H1 (cell line): ENCODE data around the gene GMEB2. TPM values are rescaled to one million over a fixed set of nuclear protein-coding genes. Genes with fewer than 3 reads are reported as not detected.
A peak's percentile ranks its signal among the peaks of the same experiment; 100 is the strongest.

Experiments
- CTCF ChIA-PET: fragments of 300-600 bp; sonication (Branson Sonifier 250); formaldehyde crosslinking; loops from one replicate; lab custom pipeline; 2021; ENCODE audit not compliant: partially characterized antibody; lab: Charles Lee
- POLR2A ChIA-PET: fragments of 300-600 bp; sonication (Branson Sonifier 250); formaldehyde crosslinking; loops from one replicate; lab custom pipeline; 2021; ENCODE audit warnings: inconsistent platforms; ENCODE audit not compliant: partially characterized antibody; lab: Charles Lee
- DNase-seq, 2 experiments: peaks; one replicate each; pipeline versions ENCODE4 v3.0.0 to v3.0.0-alpha.2; 2010 to 2022; ENCODE audit warnings: low spot score in 2 of 2, low read depth in 1 of 2, mixed read lengths in 1 of 2
- FAIRE-seq: peaks from 2 replicates; lab custom pipeline; 2011; peaks lifted over from hg19 to GRCh38; lab: Jason Lieb, UNC
- H2AFZ ChIP-seq: 2 replicates; pipeline ENCODE4 v1.8.1; 2012; ENCODE audit warnings: low read length, inconsistent platforms
- H2AK5ac ChIP-seq: 2 replicates; pipeline ENCODE4 v1.6.1; 2013; ENCODE audit warnings: low read depth, low read length
- H2BK120ac ChIP-seq: replicated peaks from 2 replicates; pipeline ENCODE3; 2013; ENCODE audit warnings: low read depth, low read length, inconsistent platforms
- H2BK12ac ChIP-seq: 2 replicates; pipeline ENCODE4 v1.6.1; 2013; ENCODE audit warnings: low read depth, low read length
- H2BK15ac ChIP-seq: 2 replicates; pipeline ENCODE4 v1.6.1; 2013; ENCODE audit warnings: low read length
- H2BK20ac ChIP-seq: 2 replicates; pipeline ENCODE4 v1.6.1; 2013; ENCODE audit warnings: low read length
- H2BK5ac ChIP-seq: 2 replicates; pipeline ENCODE4 v1.6.1; 2013; ENCODE audit warnings: low read depth, low read length
- H3K14ac ChIP-seq: 2 replicates; pipeline ENCODE4 v1.6.1; 2013; ENCODE audit warnings: inconsistent platforms; ENCODE audit not compliant: insufficient read length
- H3K18ac ChIP-seq: 2 replicates; pipeline ENCODE4 v1.6.1; 2013; ENCODE audit warnings: low read length; ENCODE audit errors: extremely low read depth
- H3K23ac ChIP-seq: 2 replicates; pipeline ENCODE4 v1.6.1; 2013; ENCODE audit warnings: inconsistent platforms; ENCODE audit not compliant: insufficient read length
- H3K23me2 ChIP-seq: 2 replicates; pipeline ENCODE4 v1.6.1; 2013; ENCODE audit warnings: low read depth, low read length
- H3K27ac ChIP-seq: 2 replicates; pipeline ENCODE4 v1.6.1; 2011; ENCODE audit warnings: low read depth, low read length, inconsistent platforms
- H3K27me3 ChIP-seq, 4 experiments: replicated peaks in 1 of 4; 1 replicate in 1 of 4; 2 replicates in 3 of 4; pipeline versions ENCODE4 v1.6.1 to v1.8.1; 2011 to 2013; ENCODE audit warnings: low read length in 3 of 4, mild to moderate bottlenecking in 3 of 4, inconsistent platforms in 2 of 4, mixed read lengths in 2 of 4, moderate library complexity in 1 of 4; ENCODE audit not compliant: control insufficient read depth in 3 of 4, insufficient read depth in 3 of 4; ENCODE audit errors: extremely low read depth in 1 of 4
- H3K36me3 ChIP-seq, 4 experiments: 2 replicates each; pipeline versions ENCODE4 v1.6.1 to v1.8.1; 2011 to 2013; ENCODE audit warnings: mild to moderate bottlenecking in 4 of 4, low read length in 3 of 4, moderate library complexity in 2 of 4, control low read depth in 1 of 4, inconsistent platforms in 1 of 4; ENCODE audit not compliant: insufficient read depth in 4 of 4, control insufficient read depth in 2 of 4
- H3K4ac ChIP-seq: replicated peaks from 2 replicates; pipeline ENCODE3; 2013; ENCODE audit warnings: low read length, low read depth, mixed read lengths, inconsistent platforms; ENCODE audit not compliant: insufficient read length
- H3K4me1 ChIP-seq, 4 experiments: replicated peaks in 1 of 4; 1 replicate in 1 of 4; 2 replicates in 3 of 4; pipeline versions ENCODE4 v1.6.1 to v1.8.1; 2011 to 2013; ENCODE audit warnings: low read length in 3 of 4, inconsistent platforms in 2 of 4, mixed read lengths in 1 of 4; ENCODE audit not compliant: insufficient read depth in 4 of 4, control insufficient read depth in 3 of 4
- H3K4me2 ChIP-seq, 2 experiments: 2 replicates each; pipeline versions ENCODE4 v1.6.1 to v1.8.1; 2011 to 2013; ENCODE audit warnings: low read depth in 2 of 2, low read length in 2 of 2, control low read depth in 1 of 2, inconsistent platforms in 1 of 2, mild to moderate bottlenecking in 1 of 2; ENCODE audit not compliant: insufficient read depth in 1 of 2
- H3K4me3 ChIP-seq, 4 experiments: fragments of 200-600, 300-600 bp in 1 of 4; sonication (generic), shearing (Covaris generic), sonication (Bioruptor Twin) in 1 of 4; 2 replicates each; pipeline versions ENCODE4 v1.5.1 to v1.8.1; 2011 to 2016; ENCODE audit warnings: low read length in 4 of 4, low read depth in 3 of 4, control low read depth in 2 of 4, inconsistent platforms in 2 of 4, mild to moderate bottlenecking in 2 of 4, mixed read lengths in 1 of 4, moderate library complexity in 1 of 4; ENCODE audit not compliant: insufficient read depth in 2 of 4; ENCODE audit errors: extremely low read depth in 1 of 4
- H3K56ac ChIP-seq: replicated peaks from 2 replicates; pipeline ENCODE3; 2013; ENCODE audit warnings: low read depth, mild to moderate bottlenecking, mixed read lengths, low read length, inconsistent platforms; ENCODE audit not compliant: insufficient read length
- H3K79me1 ChIP-seq: 2 replicates; pipeline ENCODE4 v1.6.1; 2013; ENCODE audit warnings: low read depth, low read length, control low read depth
- H3K79me2 ChIP-seq, 2 experiments: 2 replicates each; pipeline versions ENCODE4 v1.6.1 to v1.8.1; 2012 to 2013; ENCODE audit warnings: low read length in 2 of 2, mild to moderate bottlenecking in 2 of 2, inconsistent platforms in 1 of 2; ENCODE audit not compliant: insufficient read depth in 2 of 2, control insufficient read depth in 1 of 2
- H3K9ac ChIP-seq, 4 experiments: replicated peaks in 1 of 4; 1 replicate in 1 of 4; 2 replicates in 3 of 4; pipeline versions ENCODE4 v1.6.1 to v1.8.1; 2011 to 2013; ENCODE audit warnings: low read depth in 3 of 4, low read length in 3 of 4, control low read depth in 2 of 4, mild to moderate bottlenecking in 2 of 4, moderate library complexity in 2 of 4, inconsistent platforms in 1 of 4; ENCODE audit errors: extremely low read depth in 1 of 4
- H3K9me3 ChIP-seq, 2 experiments: 2 replicates each; pipeline versions ENCODE4 v1.6.1 to v1.8.1; 2012 to 2013; ENCODE audit warnings: mild to moderate bottlenecking in 2 of 2, moderate library complexity in 2 of 2, control low read depth in 1 of 2, inconsistent platforms in 1 of 2, low read depth in 1 of 2, low read length in 1 of 2, mixed read lengths in 1 of 2; ENCODE audit not compliant: insufficient read depth in 2 of 2
- H4K20me1 ChIP-seq, 2 experiments: replicated peaks in 1 of 2; 2 replicates each; pipeline versions ENCODE3 to v1.8.1; 2011 to 2013; ENCODE audit warnings: inconsistent platforms in 2 of 2, low read length in 2 of 2, mild to moderate bottlenecking in 1 of 2; ENCODE audit not compliant: insufficient read depth in 2 of 2, control insufficient read depth in 1 of 2
- H4K5ac ChIP-seq: 2 replicates; pipeline ENCODE4 v1.6.1; 2013; ENCODE audit warnings: low read length, low read depth, mixed read lengths, inconsistent platforms; ENCODE audit not compliant: insufficient read length
- H4K8ac ChIP-seq: 2 replicates; pipeline ENCODE4 v1.8.0; 2013; ENCODE audit warnings: mild to moderate bottlenecking, moderate library complexity, low read length, inconsistent platforms; ENCODE audit not compliant: insufficient read depth; ENCODE audit errors: extremely low read depth
- H4K91ac ChIP-seq: replicated peaks from 2 replicates; pipeline ENCODE3; 2013; ENCODE audit warnings: low read length, mixed read lengths, inconsistent platforms; ENCODE audit not compliant: insufficient read length
- CBX5 ChIP-seq: fragments of 300-800, 300-1000 bp; sonication (generic); IDR thresholded peaks from 2 replicates; pipeline ENCODE4 v1.7.1; 2016; ENCODE audit warnings: antibody characterized with exemption, low read length, low read depth
- TAF1 ChIP-seq: IDR thresholded peaks from 2 replicates; pipeline ENCODE4 v1.6.1; 2011; ENCODE audit warnings: mild to moderate bottlenecking, low read depth, low read length
- TBP ChIP-seq: IDR thresholded peaks from 2 replicates; pipeline ENCODE4 v1.6.1; 2011; ENCODE audit warnings: low read depth, low read length, improper control_type of control experiment
- WGBS, 2 experiments: shearing (Covaris generic) in 1 of 2; methylation state at CpG; one replicate each; pipeline versions ENCODE4 v1.1.6 to v1.1.7; 2013 to 2015; ENCODE audit warnings: low lambda C conversion rate in 2 of 2, mixed read lengths in 2 of 2, inconsistent platforms in 1 of 2, low coverage in 1 of 2, missing lambda C conversion rate in 1 of 2; ENCODE audit not compliant: insufficient replicate concordance in 2 of 2, insufficient coverage in 1 of 2, insufficient read length in 1 of 2; ENCODE audit errors: extremely low coverage in 1 of 2, missing lambda C conversion rate in 1 of 2; 5-methylcytosine and 5-hydroxymethylcytosine counted together
- polyA plus RNA-seq, 7 experiments: library from polyadenylated mRNA; depleted of rRNA in 3 of 7; stranded (reverse) in 5 of 7; unstranded in 2 of 7; fragments of >200 nt in 5 of 7; fragments of 200-250 nt in 2 of 7; gene quantifications; 1 replicate in 5 of 7; 2 replicates in 1 of 7; 4 replicates in 1 of 7; pipeline versions ENCODE4 v1.2.1 to v1.2.3, GENCODE V29; 2011 to 2013; ENCODE audit warnings: missing spikeins in 2 of 7, mixed read lengths in 2 of 7
- total RNA-seq: library from RNA; stranded (reverse); fragmentation: NEBNext Ultra II Directional; extraction: Animal tissue kit (Norgen Biotek cat#: 25700); gene quantifications from 2 replicates; pipeline ENCODE4 v1.2.1, GENCODE V29; 2021

Gene GMEB2
- total and polyA plus RNA-seq, 2 of the 8 experiments (the other 6 are each of a cell fraction or from before 2014, with no cell fraction given): 12.9 to 14.2 TPM

GRCh38 chr20:63560856-63561609, 65.9 kb downstream of the GMEB2 start:
- POLR2A ChIA-PET: interaction anchor here (0.7 to 1.7 kb wide), 4 partner anchors 10 to 61 kb away, joined by 3 to 5 read pairs (median 3); partner anchors contain the start of gene PPDPF
- H4K5ac ChIP-seq: no peak overlapping the region
- H3K9me3 ChIP-seq: no peaks in the 10 kb centered on the region

More at GRCh38 chr20:63560856-63561609, 65.9 kb downstream of the GMEB2 start:
- Histone ChIP-seq H3K4me3 (no peak overlapping the region), H3K23me2 (no peaks in the 10 kb centered on the region), H2AFZ (no peak overlapping the region), H3K79me2 (no peaks in the 10 kb centered on the region), H2BK12ac (no peak overlapping the region), H3K4me2 (no peak overlapping the region), H2BK20ac (no peak overlapping the region), H3K36me3 (no peaks in the 10 kb centered on the region; a peak in 4 of 8 replicates), H3K56ac (no peak overlapping the region), H4K91ac (no peak overlapping the region), H4K20me1 (no peaks in the 10 kb centered on the region), H3K27ac (no peak overlapping the region), H2BK5ac (no peak overlapping the region), H3K79me1 (no peaks in the 10 kb centered on the region), H3K18ac (no peak overlapping the region), H2BK15ac (no peak overlapping the region), H3K4ac (no peak overlapping the region), H3K4me1 (peaks cover 0 to 6% (median 1%) of the 10 kb centered on the region in 4 experiments; a peak in 2 of 7 replicates), H3K27me3 (no peaks in the 10 kb centered on the region), H3K14ac (no peak overlapping the region), H2AK5ac (no peak overlapping the region), H3K23ac (no peak overlapping the region), H4K8ac (peak overlapping the region; percentile 14), H2BK120ac (no peak overlapping the region), H3K9ac (no peak overlapping the region)
- no peak for FAIRE-seq
- DNase-seq: no peak
- 88% methylated on average over 17 of the region's 26 CpGs; no CpG with 5 or more reads in 1 of the 2 experiments for WGBS, 2 experiments
- TF ChIP-seq TBP (no peak), TAF1 (no peak), CBX5 (no peak)
- CTCF ChIA-PET: interaction anchor here (0.8 to 1.2 kb wide), 4 partner anchors 14 to 20 kb away, joined by 3 to 4 read pairs (median 4); no protein-coding TSS in a partner anchor
